Measurements from ENCODE around the gene E2F4. TPM values are rescaled to one million over a fixed set of nuclear protein-coding genes. Genes with fewer than 3 reads are reported as not detected.

The E2F4 gene
- total RNA-seq, 1 donor from 2014 or later = 132 TPM

- Mint-ChIP-seq H3K4me3 (ENCODE audit: low read depth) (no peak overlapping the region), H3K9me3 (no peaks in the 10 kb centered on the region), H3K4me1 (ENCODE audit: low read depth) (peaks cover 5% of the 10 kb centered on the region), H3K36me3 (ENCODE audit: low read depth) (peaks cover 84% of the 10 kb centered on the region), H3K27ac (no peak overlapping the region), H3K27me3 (ENCODE audit: low read depth) (no peaks in the 10 kb centered on the region)
- no peak for DNase-seq (ENCODE audit: low spot score)
- intact Hi-C loops (cut with micrococcal nuclease) = no loop called here
Observed at GRCh38 chr16:67234180-67234597, 42.2 kb downstream of the E2F4 start.

GRCh38 chr16:67235816-67236562, 44.0 kb downstream of the E2F4 start:
- peak overlapping the region; percentile 82 for H3K27ac Mint-ChIP-seq
- H3K9me3 Mint-ChIP-seq = no peaks in the 10 kb centered on the region
- H3K4me3 Mint-ChIP-seq (ENCODE audit: low read depth) = peak overlapping the region; percentile 17
- peaks cover 8% of the 10 kb centered on the region for H3K4me1 Mint-ChIP-seq (ENCODE audit: low read depth)
- H3K27me3 Mint-ChIP-seq (ENCODE audit: low read depth) = no peaks in the 10 kb centered on the region
- peaks cover 73% of the 10 kb centered on the region for H3K36me3 Mint-ChIP-seq (ENCODE audit: low read depth)
- intact Hi-C loops (cut with micrococcal nuclease) = loop anchor here (1.0 kb wide), 1 partner anchor 8 kb away; no protein-coding TSS in a partner anchor
- DNase-seq (ENCODE audit: low spot score) = no peak

- intact Hi-C loops (cut with micrococcal nuclease) = loop anchor here (1.0 kb wide), 1 partner anchor 8 kb away; no protein-coding TSS in a partner anchor
- Mint-ChIP-seq H3K4me3 (ENCODE audit: low read depth) (peak overlapping the region; percentile 17), H3K4me1 (ENCODE audit: low read depth) (peaks cover 13% of the 10 kb centered on the region), H3K36me3 (ENCODE audit: low read depth) (peaks cover 68% of the 10 kb centered on the region), H3K27ac (peak overlapping the region; percentile 82), H3K9me3 (no peaks in the 10 kb centered on the region), H3K27me3 (ENCODE audit: low read depth) (no peaks in the 10 kb centered on the region)
- DNase-seq (ENCODE audit: low spot score) = peak; percentile 71
Observed at GRCh38 chr16:67236563-67237395, 44.8 kb downstream of the E2F4 start.

- intact Hi-C loops (cut with micrococcal nuclease) = no loop called here
- H3K9me3 Mint-ChIP-seq = no peaks in the 10 kb centered on the region
Observed at GRCh38 chr16:67237396-67238277, 45.7 kb downstream of the E2F4 start.

GRCh38 chr16:67238278-67238575, 46.3 kb downstream of the E2F4 start:
- no peak for DNase-seq (ENCODE audit: low spot score)
- no peaks in the 10 kb centered on the region for H3K9me3 Mint-ChIP-seq
- no peak overlapping the region for H3K27ac Mint-ChIP-seq
- H3K27me3 Mint-ChIP-seq (ENCODE audit: low read depth) = no peaks in the 10 kb centered on the region
- peaks cover 56% of the 10 kb centered on the region for H3K36me3 Mint-ChIP-seq (ENCODE audit: low read depth)
- no peak overlapping the region for H3K4me3 Mint-ChIP-seq (ENCODE audit: low read depth)
- intact Hi-C loops (cut with micrococcal nuclease) = no loop called here
- peaks cover 19% of the 10 kb centered on the region for H3K4me1 Mint-ChIP-seq (ENCODE audit: low read depth)

More at GRCh38 chr16:67237396-67238277, 45.7 kb downstream of the E2F4 start:
- no peak overlapping the region for H3K4me3 Mint-ChIP-seq (ENCODE audit: low read depth)
- DNase-seq (ENCODE audit: low spot score) = no peak
- H3K27ac Mint-ChIP-seq = no peak overlapping the region
- peaks cover 16% of the 10 kb centered on the region for H3K4me1 Mint-ChIP-seq (ENCODE audit: low read depth)
- no peaks in the 10 kb centered on the region for H3K27me3 Mint-ChIP-seq (ENCODE audit: low read depth)
- peaks cover 59% of the 10 kb centered on the region for H3K36me3 Mint-ChIP-seq (ENCODE audit: low read depth)

- Mint-ChIP-seq H3K4me3 (ENCODE audit: low read depth) (no peak overlapping the region), H3K27me3 (ENCODE audit: low read depth) (no peaks in the 10 kb centered on the region), H3K27ac (no peak overlapping the region), H3K36me3 (ENCODE audit: low read depth) (peaks cover 51% of the 10 kb centered on the region), H3K4me1 (ENCODE audit: low read depth) (peaks cover 25% of the 10 kb centered on the region), H3K9me3 (no peaks in the 10 kb centered on the region)
- DNase-seq (ENCODE audit: low spot score) = no peak
- intact Hi-C loops (cut with micrococcal nuclease) = no loop called here
Observed at GRCh38 chr16:67238806-67239470, 47.0 kb downstream of the E2F4 start.

- DNase-seq (ENCODE audit: low spot score) = no peak
- Mint-ChIP-seq H3K9me3 (no peaks in the 10 kb centered on the region), H3K36me3 (ENCODE audit: low read depth) (peaks cover 46% of the 10 kb centered on the region), H3K27me3 (ENCODE audit: low read depth) (no peaks in the 10 kb centered on the region), H3K27ac (no peak overlapping the region), H3K4me1 (ENCODE audit: low read depth) (peaks cover 40% of the 10 kb centered on the region), H3K4me3 (ENCODE audit: low read depth) (no peak overlapping the region)
- intact Hi-C loops (cut with micrococcal nuclease) = loop anchor here (10.0 kb wide), 2 partner anchors 256 to 604 kb away; partner anchors contain the start of genes CENPT, CES4A, NUTF2 and THAP11
Observed at GRCh38 chr16:67240506-67240905, 48.6 kb downstream of the E2F4 start.

GRCh38 chr16:67241008-67241900, 49.3 kb downstream of the E2F4 start:
- peak overlapping the region; percentile 69 for H3K27ac Mint-ChIP-seq
- peaks cover 38% of the 10 kb centered on the region for H3K4me1 Mint-ChIP-seq (ENCODE audit: low read depth)
- H3K36me3 Mint-ChIP-seq (ENCODE audit: low read depth) = peaks cover 39% of the 10 kb centered on the region
- H3K4me3 Mint-ChIP-seq (ENCODE audit: low read depth) = no peak overlapping the region
- DNase-seq (ENCODE audit: low spot score) = no peak
- intact Hi-C loops (cut with micrococcal nuclease) = loop anchor here (10.0 kb wide), 2 partner anchors 256 to 604 kb away; partner anchors contain the start of genes CENPT, CES4A, NUTF2 and THAP11
- H3K27me3 Mint-ChIP-seq (ENCODE audit: low read depth) = no peaks in the 10 kb centered on the region
- no peaks in the 10 kb centered on the region for H3K9me3 Mint-ChIP-seq

- peak overlapping the region; percentile 65 for H3K27ac Mint-ChIP-seq
- intact Hi-C loops (cut with micrococcal nuclease) = loop anchor here (10.0 kb wide), 2 partner anchors 257 to 603 kb away; partner anchors contain the start of genes CENPT, CES4A, NUTF2 and THAP11
- H3K36me3 Mint-ChIP-seq (ENCODE audit: low read depth) = peaks cover 31% of the 10 kb centered on the region
- no peaks in the 10 kb centered on the region for H3K27me3 Mint-ChIP-seq (ENCODE audit: low read depth)
- no peak for DNase-seq (ENCODE audit: low spot score)
- peaks cover 36% of the 10 kb centered on the region for H3K4me1 Mint-ChIP-seq (ENCODE audit: low read depth)
- no peaks in the 10 kb centered on the region for H3K9me3 Mint-ChIP-seq
- H3K4me3 Mint-ChIP-seq (ENCODE audit: low read depth) = no peak overlapping the region
Observed at GRCh38 chr16:67242138-67242730, 50.3 kb downstream of the E2F4 start.

- H3K4me3 Mint-ChIP-seq (ENCODE audit: low read depth) = no peak overlapping the region
- intact Hi-C loops (cut with micrococcal nuclease) = loop anchor here (10.0 kb wide), 2 partner anchors 259 to 601 kb away; partner anchors contain the start of genes CENPT, CES4A, NUTF2 and THAP11
- no peaks in the 10 kb centered on the region for H3K27me3 Mint-ChIP-seq (ENCODE audit: low read depth)
- peaks cover 20% of the 10 kb centered on the region for H3K36me3 Mint-ChIP-seq (ENCODE audit: low read depth)
- peak overlapping the region; percentile 97 for H3K27ac Mint-ChIP-seq
- peaks cover 45% of the 10 kb centered on the region for H3K4me1 Mint-ChIP-seq (ENCODE audit: low read depth)
- DNase-seq (ENCODE audit: low spot score) = no peak
- no peaks in the 10 kb centered on the region for H3K9me3 Mint-ChIP-seq
Observed at GRCh38 chr16:67243481-67243880, 51.5 kb downstream of the E2F4 start.

Measured in activated T-helper 2 cell treated with anti-CD3 and anti-CD28 coated beads, Interferon-gamma antibody, Interleukin-2, Interleukin-4, amounts not matched to agents 10 μg/mL and 5 μg/mL and 100 μg/mL, durations not matched to agents 14 hours and 24 hours and 36 hours (primary cell).